GM12801 (cell line): Measurements from ENCODE around the gene SESN1.

ENCODE experiments used
- CTCF ChIP-seq: IDR thresholded peaks from one replicate; pipeline ENCODE4 v1.5.1; 2011; ENCODE audit warnings: control low read depth; ENCODE audit not compliant: insufficient read length; ENCODE audit errors: extremely low read depth

SESN1 gene

GRCh38 chr6:109019911-109020310 lies 74.7 kb downstream of the SESN1 start:
- TF ChIP-seq CTCF: no peak

DNA sequence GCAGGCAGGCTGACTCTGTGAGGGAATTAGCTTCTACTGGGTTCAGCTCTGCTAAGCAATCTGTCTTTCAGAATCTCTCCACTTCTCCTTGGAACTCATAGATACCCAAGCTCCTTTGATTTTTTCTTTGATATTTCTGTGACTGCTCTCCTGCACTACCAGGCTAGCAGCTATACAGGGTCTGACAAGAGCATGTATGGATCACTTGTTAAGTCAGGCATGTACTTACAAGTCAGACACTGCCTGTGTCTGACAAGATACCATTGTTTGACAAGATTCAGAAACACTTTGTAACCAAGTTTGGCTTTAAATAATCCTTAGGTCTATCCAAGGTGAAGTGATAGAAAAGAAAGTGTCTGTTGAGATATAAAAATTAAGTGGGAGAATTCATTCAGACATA lies 79.5 kb downstream of the SESN1 start:
- no peak for TF ChIP-seq CTCF

GRCh38 chr6:109014606-109015005 lies 80.0 kb downstream of the SESN1 start:
- no peak for TF ChIP-seq CTCF

GRCh38 chr6:109013656-109014305 lies 80.9 kb downstream of the SESN1 start:
- no peak for TF ChIP-seq CTCF

- TF ChIP-seq CTCF: no peak
Observed at GRCh38 chr6:109010705-109011102, 83.9 kb downstream of the SESN1 start.

GRCh38 chr6:109009962-109010704 lies 84.5 kb downstream of the SESN1 start:
- no peak for TF ChIP-seq CTCF

GRCh38 chr6:109009236-109009961 lies 85.2 kb downstream of the SESN1 start:
- TF ChIP-seq CTCF: no peak
